Measurements from ENCODE around the gene RAB26.
"Not testable (repeated sequence)": the region's sequence is repeated elsewhere in the genome, so short reads cannot be mapped to it uniquely, and the experiment has no call there.

Gene RAB26

GRCh38 chr16:2135770-2136490 lies 12.5 kb upstream of the RAB26 start, which contains the start of gene PKD1:
TSS of gene PKD1 (minus strand) at chr16:2135898. CDS start at chr16:2135689, 209 bp downstream.
- Histone ChIP-seq H3K4me2 (ENCODE audit: low read depth, low read length) (peak within 1 kb of the TSS; percentile 47), H3K9ac (ENCODE audit: low read length) (peak within 1 kb of the TSS; percentile 40; the same call in 1 of the 2 replicates), H2AFZ (ENCODE audit: low read length) (peak within 1 kb of the TSS; percentile 74), H3K4me3 (ENCODE audit: low read length) (peak within 1 kb of the TSS; percentile 53)
- H3K36me3 ChIP-seq (replicated peaks; ENCODE audit: insufficient read depth, low read length); H3K79me2 ChIP-seq (ENCODE audit: low read length); H3K9me2 ChIP-seq (replicated peaks; ENCODE audit: insufficient read depth, low read length); H3K4me1 ChIP-seq (ENCODE audit: low read length); H3K27me3 ChIP-seq (replicated peaks; ENCODE audit: insufficient read depth, low read length); H4K20me1 ChIP-seq (ENCODE audit: insufficient read depth, low read length); H3K9me3 ChIP-seq (replicated peaks; ENCODE audit: insufficient read depth, low read length); H3F3A ChIP-seq (ENCODE audit: insufficient read depth, low read length); H3K27ac ChIP-seq (ENCODE audit: low read length): not testable (repeated sequence)
- DNase-seq, result peak; percentile 92

- no peaks in the 10 kb centered on the region for H3K79me2 ChIP-seq (ENCODE audit: low read length)
- H3K4me3 ChIP-seq (ENCODE audit: low read length), result no peak overlapping the region
- no peaks in the 10 kb centered on the region for H4K20me1 ChIP-seq (ENCODE audit: insufficient read depth, low read length)
- 0 out of 2 replicates have a peak, but pooled peaks cover 9% of the 10 kb centered on the region for H3K27me3 ChIP-seq (replicated peaks; ENCODE audit: insufficient read depth, low read length)
- no peak overlapping the region for H3K9ac ChIP-seq (ENCODE audit: low read length)
- no peak overlapping the region for H3K4me2 ChIP-seq (ENCODE audit: low read depth, low read length)
- no peak overlapping the region for H2AFZ ChIP-seq (ENCODE audit: low read length)
- no peaks in the 10 kb centered on the region for H3K9me2 ChIP-seq (replicated peaks; ENCODE audit: insufficient read depth, low read length)
- no peak overlapping the region for H3K27ac ChIP-seq (ENCODE audit: low read length)
- H3K9me3 ChIP-seq (replicated peaks; ENCODE audit: insufficient read depth, low read length), result no peaks in the 10 kb centered on the region
- H3K36me3 ChIP-seq (replicated peaks; ENCODE audit: insufficient read depth, low read length), result no peaks in the 10 kb centered on the region
- DNase-seq, result no peak
- H3K4me1 ChIP-seq (ENCODE audit: low read length), result peaks cover 3% of the 10 kb centered on the region; the same call in 1 of the 2 replicates
- TF ChIP-seq EZH2phosphoT487 (IDR thresholded peaks at IDR 0.05; ENCODE audit: low read length), result no peak
- no peak for TF ChIP-seq CTCF (IDR thresholded peaks at IDR 0.05; ENCODE audit: low read length)
- no peak for TF ChIP-seq EZH2 (optimal IDR thresholded peaks at IDR 0.05; ENCODE audit: low read depth, low read length)
- peaks cover 8% of the 10 kb centered on the region; the same call in 1 of the 2 replicates for H3F3A ChIP-seq (ENCODE audit: insufficient read depth, low read length)
Measured at GRCh38 chr16:2142942-2143877, 5.2 kb upstream of the RAB26 start.

GRCh38 chr16:2143878-2144485 lies 4.4 kb upstream of the RAB26 start:
- Histone ChIP-seq H3K36me3 (replicated peaks; ENCODE audit: insufficient read depth, low read length) (no peaks in the 10 kb centered on the region), H3K9ac (ENCODE audit: low read length) (no peak overlapping the region), H3K4me2 (ENCODE audit: low read depth, low read length) (no peak overlapping the region), H3K79me2 (ENCODE audit: low read length) (no peaks in the 10 kb centered on the region), H4K20me1 (ENCODE audit: insufficient read depth, low read length) (no peaks in the 10 kb centered on the region), H3F3A (ENCODE audit: insufficient read depth, low read length) (peaks cover 13% of the 10 kb centered on the region), H2AFZ (ENCODE audit: low read length) (no peak overlapping the region), H3K4me3 (ENCODE audit: low read length) (no peak overlapping the region), H3K9me3 (replicated peaks; ENCODE audit: insufficient read depth, low read length) (no peaks in the 10 kb centered on the region), H3K27me3 (replicated peaks; ENCODE audit: insufficient read depth, low read length) (0 out of 2 replicates have a peak, but pooled peaks cover 9% of the 10 kb centered on the region), H3K9me2 (replicated peaks; ENCODE audit: insufficient read depth, low read length) (no peaks in the 10 kb centered on the region), H3K27ac (ENCODE audit: low read length) (no peak overlapping the region), H3K4me1 (ENCODE audit: low read length) (peaks cover 3% of the 10 kb centered on the region; the same call in 1 of the 2 replicates)
- TF ChIP-seq EZH2phosphoT487 (IDR thresholded peaks at IDR 0.05; ENCODE audit: low read length) (no peak), CTCF (IDR thresholded peaks at IDR 0.05; ENCODE audit: low read length) (no peak), EZH2 (optimal IDR thresholded peaks at IDR 0.05; ENCODE audit: low read depth, low read length) (no peak)
- no peak for DNase-seq
